MM.1S (cell line): ENCODE measurements around the gene MNAT1.

Experiments
- DNase-seq: peaks from one replicate; pipeline ENCODE4 v3.0.0-alpha.2; 2015
- H2AFZ ChIP-seq: fragments of 300-600 bp; sonication (generic); 2 replicates; pipeline ENCODE4 v1.6.0; 2016; ENCODE audit warnings: antibody characterized with exemption, low read length
- H3F3A ChIP-seq: fragments of 300-600 bp; sonication (generic); 2 replicates; pipeline ENCODE4 v1.6.1; 2016; ENCODE audit warnings: mild to moderate bottlenecking, antibody characterized with exemption, low read length, moderate library complexity, mixed read lengths; ENCODE audit not compliant: insufficient read depth
- H3K27ac ChIP-seq: fragments of 300-600 bp; sonication (generic); 2 replicates; pipeline ENCODE4 v1.5.1; 2016; ENCODE audit warnings: mild to moderate bottlenecking, low read length
- H3K27me3 ChIP-seq: fragments of 300-600 bp; sonication (generic); replicated peaks from 2 replicates; pipeline ENCODE4 v1.6.0; 2016; ENCODE audit warnings: low read length; ENCODE audit not compliant: insufficient read depth
- H3K36me3 ChIP-seq: fragments of 300-600 bp; sonication (generic); replicated peaks from 2 replicates; pipeline ENCODE4 v1.6.1; 2016; ENCODE audit warnings: mild to moderate bottlenecking, low read length, mixed read lengths; ENCODE audit not compliant: insufficient read depth
- H3K4me1 ChIP-seq: fragments of 300-600 bp; sonication (generic); 2 replicates; pipeline ENCODE4 v1.6.1; 2016; ENCODE audit warnings: low read length, mixed read lengths
- H3K4me2 ChIP-seq: fragments of 300-600 bp; sonication (generic); 2 replicates; pipeline ENCODE4 v1.6.0; 2016; ENCODE audit warnings: low read depth, low read length
- H3K4me3 ChIP-seq: fragments of 300-600 bp; sonication (generic); 2 replicates; pipeline ENCODE4 v1.5.1; 2016; ENCODE audit warnings: low read length, mixed read lengths
- H3K79me2 ChIP-seq: fragments of 300-600 bp; sonication (generic); 2 replicates; pipeline ENCODE4 v1.6.1; 2016; ENCODE audit warnings: mixed run types, low read length, mixed read lengths
- H3K9ac ChIP-seq: fragments of 300-600 bp; sonication (generic); 2 replicates; pipeline ENCODE4 v1.6.1; 2016; ENCODE audit warnings: low read length, mixed read lengths
- H3K9me2 ChIP-seq: fragments of 300-600 bp; sonication (generic); replicated peaks from 2 replicates; pipeline ENCODE4 v1.6.1; 2016; ENCODE audit warnings: mild to moderate bottlenecking, low read length, mixed read lengths; ENCODE audit not compliant: insufficient read depth
- H3K9me3 ChIP-seq: fragments of 300-600 bp; sonication (generic); replicated peaks from 2 replicates; pipeline ENCODE4 v1.6.1; 2016; ENCODE audit warnings: mild to moderate bottlenecking, low read length, mixed read lengths; ENCODE audit not compliant: insufficient read depth
- H4K20me1 ChIP-seq: fragments of 300-600 bp; sonication (generic); 2 replicates; pipeline ENCODE4 v1.6.1; 2016; ENCODE audit warnings: mild to moderate bottlenecking, low read length, moderate library complexity, mixed read lengths; ENCODE audit not compliant: insufficient read depth
- CTCF ChIP-seq: fragments of 300-600 bp; sonication (generic); IDR thresholded peaks from 2 replicates; pipeline ENCODE4 v1.5.1; 2016; ENCODE audit warnings: antibody characterized with exemption, low read length, mixed read lengths
- EZH2 ChIP-seq: fragments of 300-600 bp; sonication (generic); optimal IDR thresholded peaks from 2 replicates; pipeline ENCODE3; 2017; ENCODE audit warnings: low read depth, mild to moderate bottlenecking, antibody characterized with exemption, low read length, mixed read lengths
- EZH2phosphoT487 ChIP-seq: fragments of 300-600 bp; sonication (generic); IDR thresholded peaks from 2 replicates; pipeline ENCODE4 v1.6.1; 2018; ENCODE audit warnings: antibody characterized with exemption, low read length

Gene MNAT1

GRCh38 chr14:60735416-60735815 lies 855 bp downstream of the MNAT1 start:
- H3K9me2 ChIP-seq = no peaks in the 10 kb centered on the region
- peaks cover 35% of the 10 kb centered on the region for H3K79me2 ChIP-seq
- H3K4me1 ChIP-seq = 0 out of 2 replicates have a peak, but pooled peaks cover 3% of the 10 kb centered on the region
- no peak for DNase-seq
- no peaks in the 10 kb centered on the region for H3F3A ChIP-seq
- H3K27ac ChIP-seq = no peak overlapping the region
- peak overlapping the region; percentile 66 for H3K4me2 ChIP-seq
- peak overlapping the region; percentile 83; the same call in 1 of the 2 replicates for H2AFZ ChIP-seq
- no peaks in the 10 kb centered on the region for H3K9me3 ChIP-seq
- H3K4me3 ChIP-seq = peak overlapping the region; percentile 88
- H3K27me3 ChIP-seq = no peaks in the 10 kb centered on the region
- no peaks in the 10 kb centered on the region for H3K36me3 ChIP-seq
- no peaks in the 10 kb centered on the region for H4K20me1 ChIP-seq
- H3K9ac ChIP-seq = peak overlapping the region; percentile 69; the same call in 1 of the 2 replicates
- TF ChIP-seq CTCF = no peak

- Histone ChIP-seq H3F3A (no peaks in the 10 kb centered on the region), H3K9ac (no peak overlapping the region)
Measured at GRCh38 chr14:60736494-60736893, 1.9 kb downstream of the MNAT1 start.

GRCh38 chr14:60738843-60739508 lies 4.4 kb downstream of the MNAT1 start:
- Histone ChIP-seq H3F3A (no peaks in the 10 kb centered on the region), H3K36me3 (no peaks in the 10 kb centered on the region), H3K79me2 (peaks cover 52% of the 10 kb centered on the region), H3K27me3 (no peaks in the 10 kb centered on the region), H3K4me3 (no peak overlapping the region), H3K27ac (no peak overlapping the region), H2AFZ (no peak overlapping the region), H3K4me1 (0 out of 2 replicates have a peak, but pooled peaks cover 3% of the 10 kb centered on the region), H4K20me1 (no peaks in the 10 kb centered on the region), H3K9me2 (no peaks in the 10 kb centered on the region), H3K4me2 (no peak overlapping the region), H3K9ac (no peak overlapping the region), H3K9me3 (no peaks in the 10 kb centered on the region)
- no peak for TF ChIP-seq CTCF
- no peak for TF ChIP-seq EZH2phosphoT487
- TF ChIP-seq EZH2 = no peak
- DNase-seq = no peak

More at GRCh38 chr14:60736494-60736893, 1.9 kb downstream of the MNAT1 start:
- no peaks in the 10 kb centered on the region for H3K36me3 ChIP-seq
- no peaks in the 10 kb centered on the region for H4K20me1 ChIP-seq
- H3K27me3 ChIP-seq = no peaks in the 10 kb centered on the region
- TF ChIP-seq CTCF (no peak), EZH2 (no peak), EZH2phosphoT487 (no peak)
- H3K9me3 ChIP-seq = no peaks in the 10 kb centered on the region
- no peak overlapping the region for H2AFZ ChIP-seq
- H3K9me2 ChIP-seq = no peaks in the 10 kb centered on the region
- no peak overlapping the region for H3K4me2 ChIP-seq
- H3K79me2 ChIP-seq = peaks cover 35% of the 10 kb centered on the region
- DNase-seq = no peak
- H3K4me1 ChIP-seq = 0 out of 2 replicates have a peak, but pooled peaks cover 3% of the 10 kb centered on the region
- no peak overlapping the region for H3K27ac ChIP-seq
- no peak overlapping the region for H3K4me3 ChIP-seq
